ENCODE data around the gene C16orf78.

C16orf78 gene

DNA sequence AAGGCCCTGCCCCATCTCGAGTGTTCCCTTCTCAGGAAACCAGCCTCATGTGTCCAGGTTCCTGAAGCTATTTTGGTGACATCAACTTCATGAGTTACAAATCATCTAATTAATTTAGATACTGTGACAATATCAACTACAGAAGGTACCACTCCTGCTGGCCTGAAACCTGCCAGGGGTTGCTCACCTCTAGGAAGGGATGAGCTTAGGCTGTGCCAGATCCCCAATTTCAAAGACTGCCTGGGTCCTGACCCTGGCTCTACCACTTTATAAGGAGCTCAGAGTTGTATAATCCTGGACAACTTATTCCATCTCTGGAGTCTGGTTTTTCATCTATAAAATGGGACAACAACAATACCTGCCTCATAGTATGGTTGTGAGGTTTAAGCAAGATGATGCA lies 5.2 kb downstream of the C16orf78 start:
- DNase-seq (ENCODE audit: insufficient read length, low spot score) (no peak), FAIRE-seq (no peak)

DNA sequence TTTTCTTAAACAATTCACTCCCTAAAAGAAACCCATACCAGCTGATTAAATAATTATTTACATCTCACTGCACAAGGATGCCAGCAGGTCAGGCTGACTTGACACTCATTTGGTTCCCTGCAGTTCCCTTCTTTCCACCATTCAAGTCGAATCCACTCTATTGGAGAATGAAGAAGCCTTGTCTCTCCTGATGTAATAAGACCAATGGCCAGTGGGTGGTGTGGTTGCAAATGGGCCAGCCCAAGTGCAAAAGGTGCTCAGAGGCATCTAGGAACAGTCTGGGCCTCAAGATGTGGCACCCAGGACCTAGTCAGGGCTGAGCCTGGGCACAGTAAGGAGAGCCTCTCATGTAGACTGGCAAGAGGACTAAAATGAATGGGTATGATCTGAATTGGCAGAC lies 9.3 kb downstream of the C16orf78 start:
- FAIRE-seq (no peak), DNase-seq (ENCODE audit: insufficient read length, low spot score) (no peak)

DNA sequence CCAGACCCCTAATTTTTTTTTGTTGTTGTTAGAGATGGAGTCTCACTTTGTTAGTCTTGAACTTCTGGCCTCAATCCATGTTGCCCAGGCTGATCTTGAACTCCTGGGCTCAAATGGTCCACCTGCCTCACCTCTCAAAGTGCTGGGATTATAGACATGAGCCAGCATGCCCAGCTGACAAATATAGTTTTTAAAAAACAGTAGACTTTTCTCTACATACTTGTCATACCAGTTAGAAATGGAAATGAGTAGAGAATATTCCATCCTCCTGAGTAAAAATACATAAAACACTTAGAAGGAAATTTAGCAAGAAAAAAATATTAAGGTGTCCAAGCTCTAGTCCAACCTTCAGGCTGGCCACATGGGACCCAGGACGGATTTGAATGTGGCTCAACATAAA lies 21.4 kb downstream of the C16orf78 start:
- no peak for DNase-seq (ENCODE audit: insufficient read length, low spot score)
- no peak for FAIRE-seq

DNA sequence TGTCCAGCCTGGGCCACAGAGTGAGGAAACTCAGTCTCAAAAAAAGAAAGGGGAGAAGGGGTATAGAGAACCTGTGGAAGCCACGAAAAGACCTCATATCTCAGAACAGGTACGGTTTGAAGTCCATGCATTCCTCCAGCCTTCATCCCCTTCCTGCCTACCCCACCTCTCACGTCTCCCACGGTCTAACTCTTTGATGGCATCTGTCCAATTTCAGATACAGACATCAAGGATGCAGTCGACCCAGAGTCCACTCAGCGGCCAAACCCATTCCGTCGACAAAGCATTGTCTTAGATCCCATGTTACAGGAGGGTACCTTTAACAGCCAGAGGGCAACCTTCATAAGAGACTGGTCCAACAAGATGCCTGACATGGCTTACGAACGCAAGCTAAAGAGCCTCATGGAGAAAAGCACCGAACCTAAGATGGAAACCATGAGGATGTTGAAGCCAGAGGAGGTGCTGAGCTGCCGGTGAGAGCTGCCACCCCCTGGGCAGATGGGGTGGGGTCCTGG lies 22.7 kb downstream of the C16orf78 start:
- no peak for DNase-seq (ENCODE audit: insufficient read length, low spot score)
- FAIRE-seq, result no peak

DNA sequence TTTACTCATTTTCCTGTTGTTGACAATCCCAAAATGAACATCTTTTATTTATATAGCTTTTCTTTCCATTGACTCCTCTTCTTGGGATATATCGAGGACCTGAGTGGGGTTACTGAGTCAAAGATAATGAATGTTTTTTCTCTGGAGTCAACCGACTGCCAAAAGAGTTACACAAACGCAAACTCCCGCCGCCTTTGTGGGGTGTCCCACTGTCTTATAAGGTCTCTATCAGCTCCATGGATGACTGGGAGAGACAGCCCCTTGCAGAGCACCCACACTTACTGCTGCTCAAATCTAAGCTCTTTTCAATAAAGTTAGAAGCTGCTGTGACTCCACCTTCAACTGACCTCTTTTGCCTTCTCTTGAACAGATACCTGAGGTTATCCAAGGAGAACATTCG lies 25.2 kb downstream of the C16orf78 start:
- DNase-seq (ENCODE audit: insufficient read length, low spot score) (no peak), FAIRE-seq (no peak)

DNA sequence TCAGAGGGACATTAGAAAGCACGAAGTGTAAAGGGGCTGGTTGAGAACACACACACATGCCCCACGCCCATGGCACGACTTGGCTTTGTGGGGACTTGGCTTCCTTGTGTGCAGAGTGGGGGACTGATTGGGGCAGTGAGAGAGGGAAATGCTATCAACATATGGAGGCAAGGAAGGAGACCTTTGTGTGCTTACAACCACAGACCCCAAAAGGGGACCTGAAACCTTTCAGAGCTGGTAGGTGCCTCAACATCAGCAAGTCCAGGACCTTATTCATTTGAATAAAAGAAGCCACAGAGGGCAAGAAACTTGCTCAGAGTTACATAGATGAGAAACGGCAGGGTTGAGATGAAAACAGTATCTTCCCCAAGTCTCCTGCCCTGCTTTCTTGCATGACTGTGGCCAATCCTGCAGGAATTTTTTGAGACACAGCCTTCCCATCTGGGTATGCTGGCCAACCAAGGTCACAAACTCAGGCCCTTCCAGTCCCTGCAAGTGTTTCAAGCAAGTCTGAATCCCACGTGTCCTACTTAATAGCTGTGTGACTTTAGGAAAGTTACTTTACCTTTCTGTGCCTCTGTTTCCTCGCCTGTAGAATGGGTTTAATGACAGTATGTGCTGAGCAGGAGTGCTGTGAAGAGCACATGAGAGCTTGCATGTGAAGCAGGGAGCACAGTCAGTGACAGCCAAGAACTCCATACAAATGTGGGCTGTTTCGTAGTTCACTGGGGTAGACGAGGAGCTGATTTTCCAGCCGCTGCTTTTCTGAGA lies 26.2 kb downstream of the C16orf78 start:
- peak; percentile 93 for FAIRE-seq
- DNase-seq (ENCODE audit: insufficient read length, low spot score), result peak; percentile 51

DNA sequence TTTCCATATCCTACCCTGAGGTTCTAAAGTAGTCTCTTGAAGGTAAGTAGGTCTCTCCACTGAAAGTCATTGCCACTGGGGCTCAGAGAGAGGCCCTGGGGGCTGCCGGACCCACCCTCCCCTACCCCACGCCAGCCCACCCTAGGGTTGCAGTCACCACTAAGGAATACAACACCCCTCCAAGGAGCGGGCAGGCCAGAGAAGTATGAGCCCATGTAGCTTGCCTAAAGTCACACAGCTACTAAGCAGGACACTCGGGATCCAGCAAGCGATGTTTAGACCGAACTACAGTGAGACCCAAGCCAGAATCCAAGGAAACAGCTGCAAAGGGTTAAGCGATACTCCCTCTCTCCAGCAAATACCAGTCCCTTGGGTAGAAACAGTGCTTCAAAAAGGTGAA lies 27.0 kb downstream of the C16orf78 start:
- DNase-seq (ENCODE audit: insufficient read length, low spot score) (no peak), FAIRE-seq (no peak)

DNA sequence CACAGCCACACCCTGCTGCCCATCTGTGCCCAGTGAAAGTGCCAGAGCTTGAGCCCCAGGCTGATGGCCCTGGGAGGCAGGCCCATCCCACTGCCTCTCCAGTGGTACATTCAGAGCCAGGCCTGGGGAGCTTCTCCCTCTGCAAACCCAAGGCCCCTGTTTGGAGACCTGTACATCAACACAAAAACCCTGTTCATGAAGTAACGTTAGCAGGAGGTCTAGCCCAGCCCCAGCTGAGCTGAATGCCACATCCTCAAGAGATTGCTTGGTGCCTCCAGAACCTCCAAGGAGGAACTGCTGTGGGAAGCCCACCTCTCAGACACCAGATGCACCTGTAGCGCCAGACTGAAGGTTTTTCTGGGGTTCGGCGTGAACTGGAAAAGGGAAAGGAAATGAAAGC lies 31.5 kb downstream of the C16orf78 start:
- no peak for DNase-seq (ENCODE audit: insufficient read length, low spot score)
- FAIRE-seq, result no peak

DNA sequence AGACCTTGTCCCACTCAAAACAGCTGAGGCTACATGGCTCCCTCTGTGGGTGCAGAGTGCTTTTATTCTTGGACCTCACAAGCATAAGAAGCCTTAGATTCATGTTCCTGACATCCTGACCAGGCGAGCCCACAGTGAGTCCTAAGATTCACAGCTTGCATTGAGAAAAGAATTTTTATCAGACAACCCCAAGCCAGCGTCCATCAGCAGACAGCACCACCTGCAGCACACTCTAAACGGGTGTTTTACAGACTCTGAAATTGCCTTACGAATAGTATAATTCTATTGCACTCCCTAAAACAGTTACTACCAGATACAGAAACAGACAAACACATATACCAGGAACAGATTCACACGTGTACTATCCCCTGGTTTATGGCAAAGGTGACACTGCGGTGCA lies 31.9 kb downstream of the C16orf78 start:
- DNase-seq (ENCODE audit: insufficient read length, low spot score), result no peak
- no peak for FAIRE-seq

DNA sequence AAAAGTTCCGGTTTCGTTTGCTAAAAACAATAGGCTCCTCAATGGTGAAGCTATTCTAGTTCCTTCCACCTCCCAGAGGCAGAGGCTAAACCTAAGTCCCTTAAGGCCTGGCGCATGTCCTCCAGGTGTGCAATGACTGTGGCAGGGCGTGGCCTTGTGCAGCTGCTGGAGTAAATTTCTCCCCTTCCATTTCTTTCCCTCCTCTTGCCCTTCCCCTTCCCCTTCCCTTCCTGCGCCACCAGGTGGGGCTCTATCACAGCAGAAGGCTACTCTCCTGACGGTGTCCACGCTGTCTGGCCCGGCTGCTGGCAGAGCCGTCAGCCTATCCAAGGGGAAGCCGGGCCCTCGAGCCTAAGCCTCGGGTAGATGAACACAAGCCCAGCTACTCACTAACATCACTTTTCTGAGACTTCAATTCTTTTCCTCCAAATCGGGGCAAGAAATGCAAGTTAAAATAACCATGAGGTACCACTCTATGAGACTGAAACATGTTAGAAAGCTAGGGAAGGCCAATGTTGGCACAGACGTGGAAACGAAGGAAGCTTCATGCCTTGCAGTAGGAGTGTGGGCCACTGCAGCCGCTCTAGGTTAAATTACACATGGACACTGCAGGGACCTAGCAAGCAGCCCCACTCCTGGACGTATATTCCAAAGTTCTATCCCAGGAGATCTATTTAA lies 34.4 kb downstream of the C16orf78 start:
- DNase-seq (ENCODE audit: insufficient read length, low spot score), result peak; percentile 60
- FAIRE-seq, result no peak

DNA sequence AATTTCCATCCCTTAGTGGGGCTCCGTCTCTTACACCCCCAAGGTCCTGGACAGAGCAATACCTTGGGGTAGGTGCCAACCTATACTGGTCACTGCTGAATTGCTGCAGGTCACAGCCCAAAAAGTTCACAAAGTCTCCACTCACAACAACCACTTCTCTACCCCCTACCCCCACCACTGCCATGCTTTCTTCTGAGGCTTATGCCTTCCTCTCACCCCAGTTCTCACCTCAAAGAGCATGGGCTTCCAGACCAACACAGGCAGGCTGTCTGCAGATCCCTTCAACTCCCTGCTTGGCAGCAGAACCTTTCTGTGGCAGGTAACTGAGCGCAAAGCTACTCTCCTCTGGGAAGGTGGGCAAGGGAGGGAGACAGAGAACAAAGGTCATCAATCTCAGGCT lies 35.5 kb downstream of the C16orf78 start:
- no peak for DNase-seq (ENCODE audit: insufficient read length, low spot score)

DNA sequence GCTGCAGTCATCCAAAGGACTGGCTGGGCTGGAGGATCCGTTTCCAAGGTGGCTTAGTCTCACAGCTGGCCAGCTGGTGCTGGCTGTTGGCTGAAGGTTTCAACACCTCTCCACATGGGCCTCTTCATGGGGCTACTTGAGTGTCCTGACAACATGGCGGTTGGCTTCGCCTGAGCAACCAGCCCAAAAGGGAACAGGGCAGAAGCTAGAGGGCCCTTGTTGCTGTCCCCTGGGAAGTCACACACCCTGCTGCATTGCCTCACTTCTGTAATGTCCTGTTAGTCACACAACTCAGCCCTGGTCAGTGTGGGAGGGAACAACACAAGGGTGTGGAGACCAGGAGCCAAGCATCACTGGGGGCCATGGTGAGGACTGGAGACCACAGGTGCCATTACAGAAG lies 36.6 kb downstream of the C16orf78 start:
- no peak for FAIRE-seq

More for the DNA sequence above, 35.5 kb downstream of the C16orf78 start:
- FAIRE-seq, result no peak

DNA sequence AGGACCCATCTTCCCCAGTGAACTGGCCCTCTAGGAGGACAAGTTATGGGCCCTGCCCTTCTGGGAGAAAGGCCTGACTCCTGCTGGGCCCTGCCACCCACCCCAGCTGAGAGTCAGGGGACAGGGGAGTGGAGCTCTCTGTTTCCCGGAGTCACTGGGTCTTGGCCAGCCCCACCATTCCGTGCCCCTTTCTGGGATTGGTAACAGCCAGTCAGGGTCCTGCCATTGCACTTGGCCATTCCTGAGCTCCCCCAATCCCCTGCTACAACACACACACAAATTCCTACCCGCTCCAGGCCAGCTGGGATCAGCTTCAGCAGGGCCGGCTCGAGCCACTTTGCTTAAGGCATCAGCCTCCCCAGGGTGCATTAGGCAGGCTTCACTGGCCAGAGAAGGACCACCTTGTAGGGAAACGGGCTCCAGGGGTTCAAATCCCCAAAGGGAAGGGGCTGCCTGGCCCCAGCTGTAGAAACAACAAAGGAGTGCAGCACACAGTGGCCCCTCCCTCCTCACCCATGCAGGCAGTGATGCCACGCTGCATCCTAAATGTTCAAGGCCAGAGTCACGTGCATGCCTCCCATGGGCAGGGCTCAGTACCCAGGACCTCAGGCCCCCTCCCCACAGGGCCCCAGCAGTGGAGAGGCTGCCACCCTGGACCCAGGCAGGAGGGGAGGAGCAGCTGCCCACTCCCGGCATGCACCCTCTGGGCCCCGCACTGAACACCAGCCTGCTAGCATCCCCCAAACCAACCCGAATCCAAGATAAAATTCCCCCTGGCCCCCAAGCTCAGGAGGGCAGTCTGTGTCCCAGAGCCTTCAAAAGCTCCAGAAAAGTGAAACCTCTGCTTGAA lies 37.7 kb downstream of the C16orf78 start:
- DNase-seq (ENCODE audit: insufficient read length, low spot score) (no peak), FAIRE-seq (no peak)

More for the DNA sequence above, 36.6 kb downstream of the C16orf78 start:
- DNase-seq (ENCODE audit: insufficient read length, low spot score), result no peak

DNA sequence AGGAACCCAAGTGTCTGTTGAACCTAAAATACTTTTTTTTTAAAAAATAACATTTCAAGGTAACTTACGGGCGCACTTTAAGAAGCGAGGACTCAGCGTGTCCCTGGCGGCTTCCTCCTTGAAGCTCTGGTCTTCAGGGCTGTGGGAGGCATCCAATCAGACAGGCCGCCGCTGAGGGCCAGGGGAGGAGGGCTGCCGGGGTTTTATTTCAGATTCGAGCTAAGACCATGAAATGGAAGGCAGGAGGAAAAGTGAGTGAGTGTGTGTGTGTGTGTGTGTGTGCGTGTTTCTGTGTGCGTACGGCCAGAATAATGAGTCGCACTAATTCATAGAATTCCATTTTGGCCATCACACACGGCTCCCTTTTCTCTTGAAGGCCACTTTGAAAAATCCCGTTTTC lies 41.1 kb downstream of the C16orf78 start:
- no peak for DNase-seq (ENCODE audit: insufficient read length, low spot score)
- no peak for FAIRE-seq

DNA sequence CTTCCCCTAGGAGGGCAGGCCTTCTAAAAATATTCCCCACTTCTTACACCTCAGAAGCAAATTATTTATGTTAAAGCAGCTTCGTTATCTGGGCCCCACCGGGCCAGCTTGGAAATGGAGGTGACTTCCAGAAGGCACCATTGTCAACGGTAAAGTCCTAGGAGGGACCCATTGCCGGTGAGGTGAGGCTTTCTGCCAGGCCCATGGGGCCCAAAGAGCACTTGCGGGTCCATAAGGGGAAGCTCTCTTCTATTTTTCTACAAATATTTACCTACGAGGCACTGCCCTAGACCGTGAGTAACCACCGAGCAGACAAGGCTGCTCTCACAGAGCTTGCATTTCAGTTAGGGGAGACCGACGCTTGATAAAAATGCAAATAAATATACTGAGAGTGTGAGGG lies 41.5 kb downstream of the C16orf78 start:
- no peak for DNase-seq (ENCODE audit: insufficient read length, low spot score)
- no peak for FAIRE-seq

DNA sequence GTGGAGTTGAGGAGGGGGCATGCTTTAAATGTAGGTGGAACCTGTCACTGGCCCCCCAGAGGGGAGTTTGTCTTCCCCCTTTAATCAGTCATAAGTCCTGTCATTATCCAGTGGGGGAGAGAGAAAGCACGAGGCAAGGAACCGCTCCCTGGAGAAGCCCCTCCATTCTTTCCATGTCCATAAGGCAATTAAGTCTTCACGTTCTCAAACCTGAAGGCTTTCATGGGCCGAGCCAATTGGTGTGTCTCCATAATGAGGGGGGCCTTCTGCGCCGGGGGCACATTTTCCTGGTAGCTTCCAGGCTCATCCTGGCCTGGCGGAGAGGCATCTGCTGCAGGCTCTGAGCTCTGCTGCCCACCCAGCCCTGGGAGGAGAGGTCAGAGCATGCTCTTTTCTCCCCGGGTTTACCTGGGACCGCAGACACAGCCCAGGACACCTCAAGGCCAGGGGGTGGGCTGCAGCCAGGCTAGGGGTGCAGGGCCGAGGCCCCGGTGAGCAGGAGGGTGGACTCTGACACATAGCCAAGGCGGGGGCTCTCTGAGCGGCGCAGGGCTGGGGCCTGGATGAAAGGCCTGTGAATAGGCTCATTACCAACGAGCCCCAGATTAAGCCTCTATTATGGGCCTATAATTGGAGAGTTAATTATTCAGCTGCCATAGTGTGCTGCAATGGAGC lies 42.5 kb downstream of the C16orf78 start:
- no peak for DNase-seq (ENCODE audit: insufficient read length, low spot score)
- FAIRE-seq, result no peak

DNA sequence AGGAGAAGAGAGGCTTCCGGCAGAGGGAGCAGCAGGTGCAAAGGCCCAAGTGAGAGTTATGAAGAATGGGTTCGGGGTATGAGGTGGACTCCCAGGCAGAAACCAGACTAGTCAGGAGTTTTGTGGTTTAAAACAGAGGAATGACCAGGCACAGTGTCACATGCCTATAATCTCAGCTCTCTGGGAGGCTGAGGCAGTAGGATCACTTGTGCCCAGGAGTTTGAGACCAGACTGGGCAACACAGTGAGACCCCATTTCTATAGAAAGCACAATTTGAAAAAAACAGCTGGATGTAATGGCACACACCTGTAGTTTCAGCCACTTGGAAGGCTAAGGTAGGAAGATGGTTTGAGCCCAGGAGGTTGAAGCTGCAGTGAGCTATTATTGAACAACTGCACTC lies 43.8 kb downstream of the C16orf78 start:
- FAIRE-seq, result no peak
- DNase-seq (ENCODE audit: insufficient read length, low spot score), result no peak

DNA sequence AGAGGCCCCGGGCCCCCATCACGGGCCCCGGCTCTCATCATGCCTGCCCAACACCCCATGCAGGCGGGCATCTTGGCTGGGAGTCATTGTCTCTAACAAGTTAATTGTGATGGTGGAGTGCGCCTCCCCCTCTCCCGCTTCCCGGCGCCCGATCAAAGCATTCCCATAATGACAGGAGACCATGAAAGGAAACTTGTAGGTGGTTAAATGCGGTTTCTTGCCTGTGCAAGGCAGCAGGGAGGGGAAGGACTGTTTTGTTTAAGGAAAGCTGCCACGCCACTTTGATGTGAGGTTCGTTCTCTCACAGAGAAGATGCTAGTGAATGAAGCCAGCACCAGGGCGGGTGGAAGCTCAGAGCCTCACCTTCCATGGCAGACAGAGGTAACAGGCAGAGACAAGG lies 45.4 kb downstream of the C16orf78 start:
- FAIRE-seq, result no peak
- no peak for DNase-seq (ENCODE audit: insufficient read length, low spot score)

DNA sequence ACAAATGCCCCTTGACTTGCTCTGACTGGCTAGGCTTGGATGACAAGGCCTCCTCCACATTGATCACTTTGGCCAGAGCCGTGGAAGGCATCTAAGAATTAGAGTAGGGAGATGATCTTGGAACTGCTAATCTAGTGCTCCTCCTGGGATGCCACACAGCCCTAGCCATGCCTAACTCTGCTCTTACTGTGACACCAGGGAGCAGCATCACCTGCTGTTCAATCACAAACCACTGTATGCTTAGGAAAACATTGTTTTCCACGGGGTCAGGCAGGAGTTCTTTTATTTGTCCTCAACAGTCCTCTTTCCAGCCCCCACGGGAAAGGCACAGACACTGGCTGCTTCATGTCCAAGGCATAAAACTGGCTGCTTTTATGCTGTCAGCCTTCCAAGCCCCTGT lies 46.3 kb downstream of the C16orf78 start:
- FAIRE-seq, result no peak

DNA sequence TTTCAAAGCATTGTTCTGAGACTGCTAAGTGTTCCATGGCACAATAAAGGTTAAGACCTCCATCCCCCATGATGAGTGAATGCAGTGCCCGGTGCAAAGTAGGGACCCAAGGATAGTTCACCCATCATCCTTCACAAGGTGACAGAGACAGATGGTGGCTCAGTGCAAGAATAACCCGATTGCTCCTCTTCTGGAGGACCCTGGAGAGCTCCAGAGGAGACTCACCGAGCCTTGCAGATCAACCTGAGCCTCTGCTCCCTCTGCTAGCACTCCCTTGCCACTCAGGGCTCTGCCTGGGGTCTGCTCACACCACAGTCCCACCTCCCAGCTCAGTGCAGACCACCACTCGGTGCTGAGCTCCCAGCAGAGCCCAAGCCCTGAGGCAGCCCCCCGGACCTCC lies 49.3 kb downstream of the C16orf78 start:
- FAIRE-seq (no peak), DNase-seq (ENCODE audit: insufficient read length, low spot score) (no peak)

More for the DNA sequence above, 46.3 kb downstream of the C16orf78 start:
- no peak for DNase-seq (ENCODE audit: insufficient read length, low spot score)

DNA sequence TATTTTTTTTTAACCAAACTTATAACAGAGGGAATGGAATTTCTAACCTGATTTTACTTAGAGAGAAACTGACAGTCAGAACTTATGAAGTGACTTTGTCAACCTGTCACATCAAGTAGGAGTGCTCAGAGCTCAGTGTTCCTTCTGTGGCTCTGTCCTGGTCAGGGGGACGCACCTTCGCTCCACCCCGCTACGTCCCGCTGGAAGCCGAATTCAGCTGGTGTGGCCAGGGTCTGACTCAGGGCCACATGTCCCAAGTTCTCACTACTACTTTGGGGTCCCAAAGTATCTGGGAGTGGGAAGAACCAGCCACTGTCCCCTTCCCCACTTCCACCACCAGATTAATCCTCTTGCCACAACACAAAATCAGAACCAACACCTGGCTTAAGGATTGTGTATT lies 51.4 kb downstream of the C16orf78 start:
- FAIRE-seq (no peak), DNase-seq (ENCODE audit: insufficient read length, low spot score) (no peak)
